GM19025 (cell line): ENCODE results near the gene GRM8.

Source experiments
- ATAC-seq: cut with Tn5 transposase; IDR thresholded peaks from one replicate; pipeline ENCODE4 v1.9.1; 2021; ENCODE audit warnings: mild to moderate bottlenecking, low read depth, moderate library complexity; ENCODE audit not compliant: unreplicated experiment

GRM8 gene

DNA sequence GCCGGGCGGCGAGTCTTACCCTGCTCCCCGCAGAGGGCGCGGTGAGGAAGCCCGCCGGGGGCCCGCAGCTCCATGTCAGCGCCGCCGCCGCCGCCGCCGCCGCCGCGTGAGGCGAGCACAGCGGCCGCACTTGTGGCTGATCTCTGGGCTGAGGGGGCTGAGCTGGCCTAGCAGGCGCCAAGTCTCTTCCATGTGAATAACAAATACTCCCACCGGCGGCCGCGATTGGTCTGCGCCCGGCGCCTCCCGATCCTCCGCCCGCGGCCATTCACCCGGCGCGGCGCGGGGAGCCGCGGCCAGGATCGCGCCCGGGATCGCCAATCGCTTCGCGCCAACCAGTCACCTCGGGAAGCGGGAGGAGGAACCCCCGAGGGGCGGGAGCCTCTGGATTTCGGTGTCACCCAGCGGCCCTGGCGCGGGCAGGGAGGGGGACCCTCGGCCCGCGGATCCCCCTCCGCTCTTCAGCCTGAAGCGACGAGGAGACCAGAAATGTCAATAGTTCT, at the start of gene GRM8:
TSS of gene GRM8 (minus strand) at position 164 of the 503 bp plus-strand sequence.
- no peak for ATAC-seq

DNA sequence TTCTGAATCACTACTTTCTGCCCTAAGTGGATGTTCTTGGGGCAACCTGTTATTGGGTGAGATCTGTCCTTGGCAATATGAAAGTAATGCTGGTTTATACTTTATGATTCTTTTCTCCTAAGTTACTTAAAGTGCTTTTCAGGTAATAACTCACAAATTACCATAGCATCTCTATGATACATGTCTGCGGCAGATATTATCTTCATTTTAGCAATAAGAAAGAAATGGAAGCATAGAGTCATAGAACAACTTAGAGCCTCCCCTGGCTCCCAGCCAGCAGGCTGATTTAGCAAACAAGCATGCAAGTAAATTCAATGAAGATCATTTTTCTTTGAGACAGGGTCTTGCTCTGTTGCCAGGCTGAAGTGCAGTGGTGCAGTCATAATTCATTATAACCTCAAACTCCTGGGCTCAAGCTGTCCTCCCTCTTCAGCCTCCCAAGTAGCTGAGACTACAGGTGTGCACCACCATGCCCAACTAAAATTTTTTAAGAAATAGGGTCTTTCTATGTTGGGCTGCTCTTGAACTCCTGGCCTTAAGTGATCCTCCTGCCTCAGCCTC, 38.1 kb upstream of the GRM8 start:
- no peak for ATAC-seq

DNA sequence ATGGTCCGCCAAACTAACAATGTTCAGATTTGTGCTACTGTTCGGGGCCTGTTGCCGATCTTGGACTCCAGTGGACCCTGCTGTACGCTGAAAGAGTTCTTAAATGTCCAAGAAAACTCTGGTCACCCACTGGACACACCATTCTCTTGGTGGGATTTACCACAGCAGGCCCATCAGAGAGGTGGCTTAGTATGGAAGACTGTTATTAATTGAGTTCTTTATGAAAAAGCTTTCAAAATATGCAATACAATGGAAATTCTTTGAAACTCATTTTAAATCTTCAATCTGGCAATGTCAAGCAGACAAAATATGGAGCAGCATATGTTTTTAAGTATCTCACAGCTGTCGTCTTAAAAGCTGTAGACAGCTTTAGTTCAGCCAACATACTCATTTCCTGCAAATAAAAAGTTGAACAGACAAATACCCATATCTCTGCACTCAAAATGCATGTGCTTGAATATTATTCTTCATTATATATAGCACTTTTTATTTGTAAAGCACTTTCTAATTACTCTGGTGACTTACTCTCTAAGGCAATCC, 37.4 kb upstream of the GRM8 start:
- ATAC-seq: no peak

DNA sequence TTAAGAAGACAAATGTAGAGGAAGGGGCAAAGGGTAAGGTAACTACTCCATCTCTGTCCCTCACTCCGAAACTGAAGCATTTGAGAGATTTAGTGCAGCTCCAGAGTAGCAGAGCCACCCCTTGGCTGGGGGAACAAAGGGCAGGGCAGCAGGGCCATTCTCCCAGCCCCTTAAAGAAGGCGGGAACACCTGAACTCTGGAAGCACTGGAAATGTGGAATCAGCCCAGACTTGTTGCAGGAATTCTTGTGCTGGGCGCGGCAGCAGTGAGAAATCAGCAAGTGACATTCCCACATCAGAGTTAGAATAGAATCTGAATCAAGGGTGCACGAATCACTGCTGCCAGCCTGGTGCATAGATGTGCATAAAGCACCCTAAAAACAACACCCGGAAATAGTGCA, 34.4 kb upstream of the GRM8 start:
- ATAC-seq: no peak

DNA sequence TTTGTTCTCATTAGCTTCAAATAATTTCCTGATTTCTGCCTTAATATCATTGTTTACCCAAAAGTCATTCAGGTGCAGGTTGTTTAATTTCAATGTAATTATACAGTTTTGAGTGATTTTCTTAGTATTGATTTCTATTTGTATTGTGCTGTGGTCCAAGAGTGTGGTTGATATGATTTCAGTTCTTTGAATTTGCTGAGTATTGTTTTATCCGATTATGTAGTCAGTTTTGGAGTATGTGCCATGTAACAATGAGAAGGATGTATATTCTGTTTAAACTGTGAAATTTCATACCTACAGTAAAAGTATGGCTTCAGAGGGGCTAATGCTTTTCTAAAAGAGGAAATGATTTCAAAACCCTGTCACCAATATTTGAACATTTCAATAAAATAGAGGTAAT, 17.4 kb upstream of the GRM8 start:
- no peak for ATAC-seq

DNA sequence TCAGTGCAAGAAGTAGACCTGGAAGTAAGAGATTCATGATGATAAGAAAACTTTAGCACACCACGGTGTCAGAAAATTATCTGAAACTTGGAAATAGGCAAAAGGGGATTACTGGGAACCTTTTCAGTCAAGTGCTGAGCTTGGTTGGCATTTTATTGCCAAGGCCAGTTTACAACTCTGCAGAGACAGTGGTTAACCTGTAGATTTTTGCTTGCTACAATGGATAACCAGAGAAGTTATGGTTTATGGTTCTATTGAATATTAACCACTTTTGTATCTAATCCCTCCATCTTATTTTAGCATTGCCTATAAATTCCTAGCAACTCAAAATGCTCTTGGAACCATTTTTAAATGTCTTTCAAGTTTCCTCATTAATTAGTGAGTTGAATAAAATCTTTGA, 13.3 kb upstream of the GRM8 start:
- no peak for ATAC-seq

DNA sequence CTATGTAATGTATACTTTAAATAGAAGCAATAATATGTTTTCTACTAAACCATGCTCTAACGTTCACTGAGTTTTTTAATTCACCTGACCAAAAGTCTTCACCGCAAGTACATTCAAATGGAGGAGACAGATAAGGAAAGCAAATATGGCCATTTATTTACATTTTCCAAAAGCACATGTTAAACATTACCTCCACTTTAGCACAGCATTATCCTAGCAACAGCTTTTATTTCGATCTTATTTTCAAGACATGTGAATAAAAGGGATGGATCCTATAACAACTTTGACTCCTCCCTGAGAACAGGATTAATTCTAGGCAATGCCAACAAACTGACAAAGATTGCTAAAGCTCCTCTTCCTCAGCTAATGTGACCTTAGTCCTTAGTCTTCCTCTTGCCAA, 11.5 kb upstream of the GRM8 start:
- no peak for ATAC-seq

DNA sequence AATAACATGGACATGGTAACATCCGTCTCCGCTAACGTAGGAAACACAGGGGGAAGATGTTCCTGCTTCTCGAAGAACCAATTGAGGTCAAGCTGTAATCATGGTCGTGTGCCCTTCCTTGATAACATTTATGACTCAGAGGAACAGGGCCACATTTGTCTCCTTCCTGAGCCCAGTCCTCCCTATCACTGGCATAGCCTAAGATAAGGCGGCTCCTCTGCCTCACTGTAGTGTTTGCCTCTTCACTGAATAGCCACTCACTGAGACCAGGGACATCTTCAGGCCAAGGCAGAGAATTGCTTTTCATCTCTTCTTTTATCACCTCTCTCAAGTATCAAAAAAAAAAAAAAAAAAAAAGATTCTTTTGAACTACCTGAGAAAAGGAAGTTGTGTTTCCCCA, 5.4 kb upstream of the GRM8 start:
- ATAC-seq: no peak

DNA sequence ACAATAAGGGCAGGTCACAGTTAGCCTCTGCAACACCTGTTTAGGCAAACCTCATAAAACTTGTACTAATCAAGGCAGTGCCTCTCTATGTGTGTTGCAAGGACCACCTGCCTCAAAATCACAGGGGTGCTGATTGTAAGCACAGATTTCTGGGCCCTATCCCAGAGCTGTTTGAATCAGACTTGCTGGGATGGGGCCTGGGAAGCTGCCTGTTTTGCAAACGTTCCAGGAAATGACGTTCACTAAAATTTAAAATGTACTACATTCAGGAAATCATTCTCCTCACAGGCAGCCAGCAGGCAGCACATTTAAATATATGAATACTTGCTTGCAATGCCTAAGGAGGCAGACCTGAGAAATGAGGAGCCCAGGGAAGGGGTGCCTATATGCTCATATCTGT, 4.3 kb upstream of the GRM8 start:
- no peak for ATAC-seq

DNA sequence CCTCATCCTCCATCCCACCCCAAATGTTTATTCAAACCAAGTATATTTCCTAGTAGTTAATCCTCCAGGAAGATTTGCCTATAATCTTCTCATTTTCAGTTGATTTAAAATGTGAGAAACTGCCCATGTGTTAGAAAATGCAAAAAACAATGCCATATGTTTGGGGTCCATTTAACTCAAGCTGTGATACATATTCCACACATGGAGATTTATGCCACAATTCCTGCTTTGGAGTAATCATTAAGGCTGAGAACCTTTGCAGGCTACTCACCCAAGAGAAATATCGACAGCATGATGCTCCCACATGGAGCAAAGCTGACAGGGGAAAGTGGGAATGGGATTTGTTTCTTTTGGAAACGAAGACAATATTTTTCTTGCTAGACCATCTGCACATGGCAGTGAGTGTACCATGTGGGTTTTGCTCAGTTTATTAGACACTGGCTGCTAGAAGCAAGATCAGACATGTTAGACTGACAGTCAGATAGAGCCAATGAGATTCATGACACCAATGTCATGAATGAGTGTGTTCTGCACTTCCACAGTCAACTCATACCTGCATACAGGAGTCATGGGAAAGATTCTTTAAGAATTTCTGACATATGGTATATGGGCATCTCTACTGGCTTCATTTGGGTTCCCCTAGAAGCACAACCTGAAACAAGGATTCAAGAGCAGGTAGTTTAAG, 3.4 kb upstream of the GRM8 start:
- no peak for ATAC-seq

DNA sequence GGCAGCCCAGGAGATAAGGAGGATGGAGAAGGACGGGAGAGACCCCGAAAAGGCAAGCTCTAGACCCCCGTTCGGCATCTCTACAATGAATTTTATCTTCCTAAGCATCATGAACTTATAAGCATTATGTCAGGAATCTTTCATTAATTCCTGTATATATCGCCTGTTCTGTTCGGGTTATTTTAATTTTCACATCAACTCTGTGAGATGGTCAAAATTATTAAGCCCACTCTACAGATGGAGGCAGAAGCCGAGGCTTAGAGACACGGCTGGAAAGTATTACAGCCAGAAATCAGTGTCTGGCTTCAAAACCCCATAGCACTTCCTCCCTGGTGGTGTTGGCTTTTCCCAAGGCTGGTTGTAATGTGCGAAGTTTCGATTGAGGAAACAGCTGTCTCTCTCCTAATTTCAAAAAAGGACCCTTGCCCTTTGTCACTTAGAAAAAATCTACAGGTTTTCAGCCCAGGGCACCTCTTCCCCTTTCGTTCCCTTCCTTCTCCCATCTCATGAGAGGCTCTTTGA, 1.5 kb upstream of the GRM8 start:
- no peak for ATAC-seq

DNA sequence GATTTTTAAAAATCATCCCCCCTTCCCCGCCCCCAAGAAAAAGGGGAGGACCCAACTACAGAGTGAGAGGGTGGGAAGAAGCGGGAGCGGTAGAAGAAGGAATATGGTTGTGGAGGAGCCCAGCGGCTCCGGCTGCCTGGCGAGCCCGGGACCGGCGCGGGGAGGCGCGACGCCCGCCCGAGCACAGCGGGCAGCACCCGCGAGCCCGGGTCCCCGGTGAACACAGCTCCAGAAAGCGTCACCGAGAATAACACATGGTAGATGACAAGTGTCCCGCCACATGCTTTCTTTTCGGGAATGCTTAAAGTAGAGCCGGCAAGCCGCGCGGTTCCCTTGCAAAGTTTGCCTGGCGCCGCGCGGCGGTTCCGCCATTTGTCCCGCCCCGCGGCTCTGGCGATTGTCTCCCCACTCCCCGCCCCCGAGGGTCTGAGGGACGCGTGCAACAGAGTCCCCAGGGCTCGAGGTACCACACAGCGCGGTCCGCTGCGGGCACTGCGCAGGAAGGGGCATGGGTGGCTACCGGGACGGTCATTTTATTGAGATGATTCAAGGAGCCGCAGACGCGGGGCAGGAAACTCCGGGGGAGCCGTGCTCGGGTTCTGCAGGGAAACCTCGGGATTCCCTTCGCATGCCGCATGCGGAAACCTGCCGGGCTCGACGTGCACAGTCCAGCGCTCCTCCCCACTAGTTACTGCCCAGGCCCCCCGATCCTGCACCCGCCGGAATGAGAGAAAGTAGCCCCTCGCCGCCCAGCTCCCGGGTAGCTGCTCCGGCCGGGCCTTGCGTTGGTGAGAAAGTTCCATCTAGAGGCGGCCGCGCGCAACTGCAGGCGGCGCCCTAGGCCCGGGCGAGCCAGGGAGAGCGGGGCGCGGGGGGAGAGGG, 781 bp upstream of the GRM8 start:
- peak; percentile 65 for ATAC-seq

DNA sequence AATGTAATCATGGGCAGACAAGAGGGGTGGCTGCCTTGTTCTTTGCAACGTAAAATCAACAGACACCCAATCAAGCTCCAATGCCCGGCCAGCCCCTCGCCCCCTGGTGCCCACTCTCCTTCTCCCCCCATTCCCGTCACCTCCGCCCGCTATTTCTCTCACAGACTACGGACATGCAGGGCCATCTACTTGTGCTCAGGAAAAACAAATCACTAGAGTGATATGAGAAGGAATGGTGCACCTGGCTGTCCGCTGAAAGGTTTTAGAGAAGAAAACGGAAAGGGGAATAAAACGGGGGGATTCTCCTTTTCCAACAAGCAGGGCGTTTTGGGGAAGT, 396 bp downstream of the GRM8 start:
- ATAC-seq: no peak

DNA sequence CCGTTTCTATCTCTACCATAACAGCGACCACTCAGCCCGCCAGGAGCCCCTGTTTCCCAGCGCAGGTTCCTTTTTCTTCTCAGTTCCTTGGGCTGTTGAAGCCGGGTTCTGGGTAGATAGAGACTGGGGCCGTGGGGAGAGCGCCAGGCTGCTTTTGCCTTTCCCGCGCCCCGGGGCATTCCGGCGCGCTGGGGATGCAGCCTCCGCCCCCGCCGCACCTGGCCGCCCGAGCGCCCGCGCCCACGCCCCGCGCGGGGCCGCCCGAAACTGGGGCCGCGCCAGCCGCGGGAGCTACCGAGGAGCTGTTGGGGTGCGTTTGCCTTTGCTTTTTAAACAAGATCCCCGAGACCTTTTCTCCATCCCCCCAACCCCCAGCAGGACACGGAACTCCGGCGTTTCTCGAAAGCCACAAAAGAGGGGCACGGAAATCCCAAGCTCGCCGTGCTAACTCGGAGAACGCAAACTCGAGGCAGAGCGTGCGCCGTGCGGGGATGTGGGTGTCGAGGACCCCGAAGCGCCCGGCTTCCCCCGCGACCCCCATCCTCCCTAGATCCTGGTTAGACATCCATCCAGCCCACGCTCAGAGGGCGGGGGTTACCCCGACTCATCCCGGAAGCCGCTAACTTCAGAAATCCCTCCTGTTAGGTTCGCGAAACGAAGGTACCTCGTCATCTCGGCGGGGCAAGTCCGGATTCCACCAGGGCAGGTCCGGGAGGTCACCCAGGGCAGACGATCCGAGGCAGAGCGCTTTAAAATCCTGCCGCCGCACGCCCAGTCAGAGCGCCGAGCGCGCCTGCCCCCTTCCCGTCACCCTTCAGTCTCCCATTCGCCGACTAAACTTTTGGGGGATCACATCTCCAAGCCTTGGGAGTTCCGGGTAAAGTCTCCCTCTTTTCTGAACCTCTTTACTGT, 1.0 kb downstream of the GRM8 start:
- ATAC-seq: no peak

DNA sequence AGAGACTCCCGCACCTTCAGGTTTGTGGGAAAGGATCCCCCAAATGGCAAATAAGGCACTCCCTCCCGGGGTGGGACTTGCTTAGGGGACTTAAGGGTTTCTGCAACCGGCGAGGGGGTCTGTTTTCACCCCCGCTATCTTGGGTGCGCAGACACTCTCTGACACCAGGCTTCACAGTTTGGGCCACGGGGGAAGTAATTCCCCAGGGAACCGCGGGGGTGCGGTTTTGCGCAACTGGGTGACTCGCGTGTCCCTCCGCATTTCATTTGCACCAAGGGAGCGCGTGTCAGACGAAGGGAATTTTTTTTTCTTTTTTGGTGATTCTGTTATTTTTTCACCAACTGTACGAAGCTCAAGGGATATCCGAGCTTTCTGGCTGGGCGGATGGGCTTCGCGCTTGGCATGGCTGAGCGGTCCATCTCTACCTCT, 1.7 kb downstream of the GRM8 start:
- no peak for ATAC-seq

DNA sequence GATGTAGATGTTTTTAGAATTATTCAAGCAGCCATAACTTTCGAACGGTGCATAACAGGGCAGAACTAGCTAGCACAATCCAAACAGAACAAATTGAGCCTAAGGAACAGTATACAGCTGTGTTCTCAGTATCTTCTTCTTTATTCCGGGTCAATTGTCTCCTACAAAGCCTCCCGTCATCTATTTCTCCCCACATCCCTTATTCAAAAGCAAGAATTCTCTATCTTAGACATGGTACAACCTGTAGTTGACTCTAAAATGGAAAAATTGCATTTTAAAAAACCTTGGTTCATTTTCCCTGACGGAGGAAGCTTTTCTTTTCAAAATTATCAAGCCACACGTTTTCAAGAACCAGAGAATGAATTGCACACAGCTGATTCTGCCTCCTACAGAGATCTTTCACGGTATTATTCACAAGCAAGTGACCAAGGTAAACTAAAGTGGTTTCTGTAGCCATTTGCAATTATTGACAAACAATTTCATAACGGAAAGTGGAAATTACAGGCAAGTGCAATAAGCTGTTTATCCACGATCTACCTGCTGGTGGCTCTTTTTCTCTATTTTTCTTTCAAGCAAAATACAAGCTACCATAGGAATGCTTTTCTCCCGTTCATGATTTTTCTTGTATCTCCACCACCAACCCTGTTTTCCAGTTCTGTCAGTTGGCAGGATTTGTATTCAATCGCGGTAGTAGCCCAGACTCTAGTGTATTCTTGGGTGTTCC, 2.3 kb downstream of the GRM8 start:
- ATAC-seq: no peak

DNA sequence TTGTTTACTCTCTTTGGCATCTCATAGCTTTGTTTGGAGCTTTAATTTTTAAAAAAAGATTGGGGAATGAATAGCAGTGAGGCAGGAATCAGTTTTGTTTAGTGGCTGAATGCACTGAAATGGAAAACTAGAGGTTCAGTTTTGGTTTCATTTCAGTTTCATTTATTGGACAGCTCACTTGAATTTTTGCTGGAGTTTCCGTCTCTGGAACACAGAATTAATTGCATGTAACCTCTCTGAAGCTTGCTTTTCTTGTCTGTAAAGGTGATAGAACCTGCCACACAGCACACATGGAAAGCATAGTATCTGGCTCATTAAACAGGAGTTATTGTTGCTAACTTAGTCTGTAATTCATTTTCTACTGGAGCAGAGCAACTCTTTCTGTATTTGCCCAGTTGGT, 7.1 kb downstream of the GRM8 start:
- no peak for ATAC-seq

DNA sequence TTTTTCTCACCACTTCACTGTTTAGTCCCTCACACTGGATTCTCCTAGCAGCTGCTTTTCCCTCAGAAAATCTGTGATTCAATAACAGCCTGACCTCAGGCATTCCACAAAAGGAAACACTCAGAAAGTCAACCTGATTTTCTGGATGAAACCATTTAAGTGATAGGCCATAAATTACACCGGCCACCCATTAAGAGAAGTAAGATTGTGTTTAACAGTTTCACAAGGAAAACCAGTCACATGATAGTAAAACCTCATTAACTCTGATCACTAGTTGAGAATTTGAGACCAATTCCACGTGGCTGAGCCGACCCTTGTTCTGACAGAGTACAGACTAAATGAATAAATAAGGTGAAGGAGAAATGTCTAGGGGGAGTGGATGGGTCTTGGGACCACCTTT, 7.7 kb downstream of the GRM8 start:
- no peak for ATAC-seq

DNA sequence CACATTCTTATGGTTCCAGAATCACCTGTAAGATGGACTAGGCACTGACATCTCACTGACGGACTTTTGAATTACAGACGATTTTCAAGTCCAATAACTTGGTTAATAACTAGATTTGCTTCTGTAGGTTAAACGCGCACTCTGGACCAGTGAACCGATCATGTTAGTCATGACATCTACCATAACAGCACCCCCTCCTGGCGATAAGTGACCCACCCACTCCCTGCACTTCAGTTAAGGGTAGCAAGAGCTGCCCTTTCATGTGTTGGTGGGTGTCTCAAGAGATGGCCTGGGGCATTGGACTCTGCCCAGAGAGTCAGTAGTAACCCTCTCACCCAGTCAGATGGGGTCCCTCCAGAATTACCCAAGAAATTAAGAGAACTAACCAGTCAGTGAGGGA, 12.9 kb downstream of the GRM8 start:
- no peak for ATAC-seq
